ENCODE data around the gene ZNF423.

DNA sequence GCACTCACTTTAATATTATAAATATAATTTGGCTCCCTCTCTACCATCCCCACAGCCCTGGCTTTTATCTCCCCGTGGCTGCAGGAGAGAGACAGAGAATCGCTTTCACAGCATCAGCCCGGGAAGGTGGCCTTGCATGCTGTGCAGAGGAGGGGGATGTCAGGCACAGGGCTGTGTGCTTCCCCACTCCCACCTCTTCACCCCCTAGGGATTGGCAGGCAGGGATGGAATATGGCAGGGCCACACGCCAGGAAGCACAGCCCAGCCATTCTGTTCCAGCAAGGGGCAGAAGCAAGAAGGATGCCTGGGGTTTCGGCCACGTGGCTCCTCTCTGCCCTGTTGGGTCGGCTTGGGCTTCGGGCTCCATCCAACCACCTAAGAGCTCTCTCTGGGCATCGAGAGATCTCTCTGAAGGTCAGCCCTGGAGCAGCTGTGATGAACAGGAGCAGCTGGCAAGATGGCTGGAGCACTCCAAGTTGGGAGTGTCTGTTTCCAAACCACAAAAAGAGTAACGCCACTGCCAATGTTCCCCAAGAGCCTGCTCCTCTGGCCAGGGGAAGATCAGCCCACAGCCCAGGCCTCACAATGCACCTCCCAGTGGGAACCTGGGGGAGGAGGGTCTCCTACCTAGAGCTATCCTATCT, 259.1 kb downstream of the ZNF423 start:
- no peak for TF ChIP-seq POLR2A (IDR thresholded peaks at IDR 0.05)
- TF ChIP-seq, protein P1, sequence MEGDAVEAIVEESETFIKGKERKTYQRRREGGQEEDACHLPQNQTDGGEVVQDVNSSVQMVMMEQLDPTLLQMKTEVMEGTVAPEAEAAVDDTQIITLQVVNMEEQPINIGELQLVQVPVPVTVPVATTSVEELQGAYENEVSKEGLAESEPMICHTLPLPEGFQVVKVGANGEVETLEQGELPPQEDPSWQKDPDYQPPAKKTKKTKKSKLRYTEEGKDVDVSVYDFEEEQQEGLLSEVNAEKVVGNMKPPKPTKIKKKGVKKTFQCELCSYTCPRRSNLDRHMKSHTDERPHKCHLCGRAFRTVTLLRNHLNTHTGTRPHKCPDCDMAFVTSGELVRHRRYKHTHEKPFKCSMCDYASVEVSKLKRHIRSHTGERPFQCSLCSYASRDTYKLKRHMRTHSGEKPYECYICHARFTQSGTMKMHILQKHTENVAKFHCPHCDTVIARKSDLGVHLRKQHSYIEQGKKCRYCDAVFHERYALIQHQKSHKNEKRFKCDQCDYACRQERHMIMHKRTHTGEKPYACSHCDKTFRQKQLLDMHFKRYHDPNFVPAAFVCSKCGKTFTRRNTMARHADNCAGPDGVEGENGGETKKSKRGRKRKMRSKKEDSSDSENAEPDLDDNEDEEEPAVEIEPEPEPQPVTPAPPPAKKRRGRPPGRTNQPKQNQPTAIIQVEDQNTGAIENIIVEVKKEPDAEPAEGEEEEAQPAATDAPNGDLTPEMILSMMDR (IDR thresholded peaks at IDR 0.05) = no peak

Data from Peyer's patch (tissue), 4 donors.